HPDE6-E6E7 (cell line): ENCODE results near the gene SLC7A8.

ENCODE experiments used
- DNase-seq: peaks from one replicate; pipeline ENCODE4 v3.0.0; 2011; ENCODE audit warnings: missing footprints; ENCODE audit errors: extremely low spot score

The SLC7A8 gene

GRCh38 chr14:23094666-23095195 is 88.7 kb downstream of the SLC7A8 start, which contains the start of gene ACIN1:
Gene ACIN1 (minus strand): TSS chr14:23095136. CDS start chr14:23095112, 24 bp downstream.
- DNase-seq = peak; percentile 72

GRCh38 chr14:23093991-23094665 is 89.3 kb downstream of the SLC7A8 start:
- DNase-seq = no peak

- DNase-seq = no peak
Observed at GRCh38 chr14:23093526-23093925, 89.9 kb downstream of the SLC7A8 start.

- no peak for DNase-seq
Observed at GRCh38 chr14:23093104-23093503, 90.4 kb downstream of the SLC7A8 start.

- no peak for DNase-seq
Observed at GRCh38 chr14:23091294-23092225, 91.9 kb downstream of the SLC7A8 start.

- no peak for DNase-seq
Observed at GRCh38 chr14:23090254-23090636, 93.2 kb downstream of the SLC7A8 start.

GRCh38 chr14:23089498-23090253 is 93.8 kb downstream of the SLC7A8 start:
- no peak for DNase-seq

GRCh38 chr14:23086565-23086964 is 96.9 kb downstream of the SLC7A8 start:
- DNase-seq = no peak

- no peak for DNase-seq
Observed at GRCh38 chr14:23085458-23085857, 98.0 kb downstream of the SLC7A8 start.

- no peak for DNase-seq
Observed at GRCh38 chr14:23080474-23080873, 103.0 kb downstream of the SLC7A8 start.

GRCh38 chr14:23079716-23080115 is 103.7 kb downstream of the SLC7A8 start:
- no peak for DNase-seq

- DNase-seq = peak; percentile 66
Observed at GRCh38 chr14:23078692-23079116, 104.8 kb downstream of the SLC7A8 start.

GRCh38 chr14:23077962-23078361 is 105.5 kb downstream of the SLC7A8 start:
- DNase-seq = no peak

GRCh38 chr14:23076785-23077408 is 106.6 kb downstream of the SLC7A8 start:
- no peak for DNase-seq
